ENCODE measurements around the gene IL9.

GRCh38 chr5:135891791-135892190 lies 3.9 kb downstream of the IL9 start:
- TF ChIP-seq CTCF (IDR thresholded peaks at IDR 0.05) (0 out of 2 replicates have a peak, but pooled peaks have one; percentile 13), ZFX (IDR thresholded peaks at IDR 0.05; ENCODE audit: borderline replicate concordance) (no peak)
